Measurements from ENCODE around the gene ABCB10. TPM values are rescaled to one million over a fixed set of nuclear protein-coding genes. Genes with fewer than 3 reads are reported as not detected.
A peak's percentile ranks its signal among the peaks of the same experiment; 100 is the strongest.

Gene ABCB10
- total RNA-seq, 1 donor, result 13.4 TPM

- DNase-seq (ENCODE audit: insufficient read length, low spot score, missing footprints), result peak; percentile 89
- TF ChIP-seq CTCF (IDR thresholded peaks at IDR 0.05; ENCODE audit: extremely low read depth, low read depth, low read length), result no peak
- no peaks in the 10 kb centered on the region for H3K27me3 ChIP-seq (ENCODE audit: insufficient read depth, low read length)
- H3K4me1 ChIP-seq (ENCODE audit: insufficient read depth, low read length), result peaks cover 9% of the 10 kb centered on the region
- H3K4me2 ChIP-seq (ENCODE audit: insufficient read depth, low read length), result peak overlapping the region; percentile 93
- no peaks in the 10 kb centered on the region for H3K9me3 ChIP-seq (ENCODE audit: low read depth, low read length)
- H2AFZ ChIP-seq (ENCODE audit: low read length), result peak overlapping the region; percentile 92
- H3K4me3 ChIP-seq (ENCODE audit: insufficient read depth, low read length), result peak overlapping the region; percentile 90
- peaks cover 45% of the 10 kb centered on the region for H3K79me2 ChIP-seq (ENCODE audit: insufficient read depth, low read length)
- peak overlapping the region; percentile 19 for H3K27ac ChIP-seq (ENCODE audit: low read depth, low read length)
- no peaks in the 10 kb centered on the region for H3K36me3 ChIP-seq (ENCODE audit: insufficient read depth, low read length)
- peaks cover 22% of the 10 kb centered on the region for H4K20me1 ChIP-seq (ENCODE audit: insufficient read depth, low read length)
These were observed 543 bp downstream of the ABCB10 start for GRCh38 chr1:229557913-229558414.

GRCh38 chr1:229557200-229557850, 1.2 kb downstream of the ABCB10 start:
- no peaks in the 10 kb centered on the region for H3K27me3 ChIP-seq (ENCODE audit: insufficient read depth, low read length)

GRCh38 chr1:229554886-229555621, 3.5 kb downstream of the ABCB10 start:
- no peaks in the 10 kb centered on the region for H3K9me3 ChIP-seq (ENCODE audit: low read depth, low read length)
- H3K4me3 ChIP-seq (ENCODE audit: insufficient read depth, low read length), result no peak overlapping the region
- peaks cover 9% of the 10 kb centered on the region for H3K4me1 ChIP-seq (ENCODE audit: insufficient read depth, low read length)
- TF ChIP-seq CTCF (IDR thresholded peaks at IDR 0.05; ENCODE audit: extremely low read depth, low read depth, low read length), result no peak
- H4K20me1 ChIP-seq (ENCODE audit: insufficient read depth, low read length), result peaks cover 29% of the 10 kb centered on the region
- peak; percentile 47 for DNase-seq (ENCODE audit: insufficient read length, low spot score, missing footprints)
- H3K79me2 ChIP-seq (ENCODE audit: insufficient read depth, low read length), result peaks cover 70% of the 10 kb centered on the region
- no peak overlapping the region for H3K27ac ChIP-seq (ENCODE audit: low read depth, low read length)
- H3K4me2 ChIP-seq (ENCODE audit: insufficient read depth, low read length), result no peak overlapping the region
- H2AFZ ChIP-seq (ENCODE audit: low read length), result no peak overlapping the region
- H3K27me3 ChIP-seq (ENCODE audit: insufficient read depth, low read length), result no peaks in the 10 kb centered on the region
- H3K36me3 ChIP-seq (ENCODE audit: insufficient read depth, low read length), result no peaks in the 10 kb centered on the region

More at GRCh38 chr1:229557200-229557850, 1.2 kb downstream of the ABCB10 start:
- DNase-seq (ENCODE audit: insufficient read length, low spot score, missing footprints), result no peak
- Histone ChIP-seq H3K4me3 (ENCODE audit: insufficient read depth, low read length) (peak overlapping the region; percentile 90), H3K27ac (ENCODE audit: low read depth, low read length) (peak overlapping the region; percentile 19), H2AFZ (ENCODE audit: low read length) (peak overlapping the region; percentile 92), H4K20me1 (ENCODE audit: insufficient read depth, low read length) (peaks cover 27% of the 10 kb centered on the region), H3K36me3 (ENCODE audit: insufficient read depth, low read length) (no peaks in the 10 kb centered on the region), H3K4me1 (ENCODE audit: insufficient read depth, low read length) (peaks cover 9% of the 10 kb centered on the region), H3K9me3 (ENCODE audit: low read depth, low read length) (no peaks in the 10 kb centered on the region), H3K79me2 (ENCODE audit: insufficient read depth, low read length) (peaks cover 52% of the 10 kb centered on the region), H3K4me2 (ENCODE audit: insufficient read depth, low read length) (peak overlapping the region; percentile 93)
- TF ChIP-seq CTCF (IDR thresholded peaks at IDR 0.05; ENCODE audit: extremely low read depth, low read depth, low read length), result no peak

GRCh38 chr1:229553621-229554130, 4.8 kb downstream of the ABCB10 start:
- TF ChIP-seq CTCF (IDR thresholded peaks at IDR 0.05; ENCODE audit: extremely low read depth, low read depth, low read length), result no peak
- H3K9me3 ChIP-seq (ENCODE audit: low read depth, low read length), result no peaks in the 10 kb centered on the region
- DNase-seq (ENCODE audit: insufficient read length, low spot score, missing footprints), result no peak
- peaks cover 29% of the 10 kb centered on the region for H4K20me1 ChIP-seq (ENCODE audit: insufficient read depth, low read length)
- H3K27ac ChIP-seq (ENCODE audit: low read depth, low read length), result no peak overlapping the region
- peaks cover 9% of the 10 kb centered on the region for H3K4me1 ChIP-seq (ENCODE audit: insufficient read depth, low read length)
- no peaks in the 10 kb centered on the region for H3K27me3 ChIP-seq (ENCODE audit: insufficient read depth, low read length)
- H3K36me3 ChIP-seq (ENCODE audit: insufficient read depth, low read length), result no peaks in the 10 kb centered on the region
- H3K4me3 ChIP-seq (ENCODE audit: insufficient read depth, low read length), result no peak overlapping the region
- no peak overlapping the region for H3K4me2 ChIP-seq (ENCODE audit: insufficient read depth, low read length)
- H2AFZ ChIP-seq (ENCODE audit: low read length), result no peak overlapping the region
- peaks cover 83% of the 10 kb centered on the region for H3K79me2 ChIP-seq (ENCODE audit: insufficient read depth, low read length)
